Hypothalamus (tissue), 51 donors: ENCODE data around the gene MSH5.
A peak's percentile ranks its signal among the peaks of the same experiment; 100 is the strongest.
"Not testable (repeated sequence)": the region's sequence is repeated elsewhere in the genome, so short reads cannot be mapped to it uniquely, and the experiment has no call there.

Source experiments
- DNase-seq, 51 donors: peaks; one replicate each; lab custom pipeline; 2025; lab: John Stamatoyannopoulos, UW

MSH5 gene

DNA sequence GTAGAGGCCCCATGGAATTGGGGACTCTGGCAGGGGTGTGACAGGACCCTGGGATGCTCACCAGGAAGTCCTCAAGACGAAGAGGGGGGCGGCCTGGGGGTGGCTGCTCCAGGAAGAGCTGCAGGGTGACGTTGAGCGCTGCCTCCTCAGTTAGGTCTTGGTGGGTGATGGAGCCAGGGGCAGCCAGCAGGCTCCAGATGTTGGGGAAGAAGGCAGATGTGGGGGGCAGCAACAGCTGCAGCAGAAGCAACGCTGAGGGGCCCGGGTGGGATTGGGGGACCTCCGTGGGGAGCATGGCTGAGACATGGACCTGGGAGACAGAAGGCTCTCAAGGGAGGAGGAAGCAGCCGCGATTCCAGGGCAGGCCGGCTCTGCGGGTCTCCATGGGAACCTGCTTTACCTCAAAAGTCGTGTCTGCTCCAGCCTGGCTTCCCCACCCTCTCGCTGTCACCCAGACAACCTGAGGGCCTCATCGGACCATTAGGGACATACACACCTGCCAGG, 36.7 kb downstream of the MSH5 start:
- peak in 9 of 51 donors; percentile 4 to 56 (median 29) for DNase-seq

DNA sequence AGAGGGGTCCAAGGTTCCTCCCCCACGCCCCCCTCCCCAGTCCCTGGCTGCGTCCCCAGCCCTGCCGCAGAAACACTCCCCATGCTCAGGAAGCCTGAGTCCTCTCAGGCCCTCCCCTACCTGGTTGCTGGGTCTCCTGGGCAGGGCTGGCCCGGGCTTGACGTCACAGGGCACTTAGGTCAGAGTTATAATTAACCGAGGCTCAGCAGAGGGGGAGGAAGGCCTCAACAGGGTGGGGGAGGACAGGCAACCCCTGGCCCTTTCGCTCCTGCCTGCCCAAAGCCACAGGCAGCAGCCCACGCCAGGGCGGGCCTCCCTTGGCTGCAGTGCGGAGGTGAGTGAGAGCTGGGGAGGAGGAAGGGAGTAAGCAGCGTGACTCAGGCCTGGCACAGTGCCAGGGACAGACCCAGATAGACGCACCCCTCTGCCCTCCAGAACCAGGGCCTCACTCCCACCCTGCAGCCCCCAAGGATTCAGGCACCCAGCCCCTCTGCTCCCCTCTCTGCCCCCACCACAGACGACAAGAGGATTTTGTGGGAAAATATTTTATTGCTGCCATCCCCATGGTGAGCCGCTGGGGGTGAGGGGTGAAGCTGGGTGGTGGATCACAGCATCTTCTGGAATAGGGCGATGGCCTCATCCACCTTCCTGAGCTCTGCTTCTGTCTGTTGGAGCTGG, 37.3 kb downstream of the MSH5 start, which contains the start of gene VWA7:
Gene VWA7 (minus strand): TSS at position 340 of the 678 bp plus-strand sequence. CDS start 549 bp downstream, outside the sequence.
- peak in 19 of 51 donors; percentile 3 to 61 (median 32) for DNase-seq

GRCh38 chr6:31777667-31778050, 37.9 kb downstream of the MSH5 start:
- DNase-seq = no peak

DNA sequence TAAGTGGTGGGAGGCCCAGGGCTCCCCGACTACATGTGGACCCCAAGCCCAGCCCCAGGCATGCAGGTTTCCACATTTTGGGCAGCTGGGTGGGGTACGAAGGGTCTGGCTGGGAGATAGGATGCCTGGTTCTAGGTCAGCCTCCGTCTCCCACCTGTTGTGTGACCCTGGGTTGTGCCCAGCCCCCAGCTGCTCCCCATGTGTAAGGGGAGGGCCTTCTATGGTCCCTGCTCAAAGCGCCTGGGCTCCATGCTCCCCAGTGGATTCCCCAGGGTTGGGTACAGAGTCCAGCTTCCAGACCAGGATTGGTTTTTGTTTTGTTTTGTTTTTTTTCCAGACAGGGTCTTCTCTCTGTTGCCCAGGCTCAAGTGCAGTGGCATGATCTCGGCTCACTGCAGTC, 38.4 kb downstream of the MSH5 start:
- no peak for DNase-seq

- DNase-seq = no peak
Observed at GRCh38 chr6:31778999-31779885, 39.4 kb downstream of the MSH5 start.

DNA sequence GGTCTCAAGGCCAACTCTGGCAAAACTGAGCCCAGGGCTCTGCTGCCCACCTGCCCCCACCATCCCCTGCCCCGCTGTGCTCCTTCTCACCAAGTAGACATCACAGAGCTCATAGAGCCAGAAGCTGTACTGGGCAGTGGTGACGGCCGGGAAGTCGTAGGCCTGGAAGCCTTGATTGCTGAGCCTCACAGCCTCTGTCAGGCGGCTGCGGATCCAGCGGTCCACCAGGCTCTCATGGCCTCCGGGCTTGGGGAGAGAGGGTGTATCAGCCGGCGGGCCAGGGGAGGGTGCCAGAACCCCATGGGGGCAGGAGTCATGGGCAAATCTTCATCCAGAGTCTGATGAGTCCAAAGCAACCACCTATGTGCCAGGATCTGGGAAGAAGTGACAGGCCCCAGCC, 40.1 kb downstream of the MSH5 start:
- DNase-seq = no peak

DNA sequence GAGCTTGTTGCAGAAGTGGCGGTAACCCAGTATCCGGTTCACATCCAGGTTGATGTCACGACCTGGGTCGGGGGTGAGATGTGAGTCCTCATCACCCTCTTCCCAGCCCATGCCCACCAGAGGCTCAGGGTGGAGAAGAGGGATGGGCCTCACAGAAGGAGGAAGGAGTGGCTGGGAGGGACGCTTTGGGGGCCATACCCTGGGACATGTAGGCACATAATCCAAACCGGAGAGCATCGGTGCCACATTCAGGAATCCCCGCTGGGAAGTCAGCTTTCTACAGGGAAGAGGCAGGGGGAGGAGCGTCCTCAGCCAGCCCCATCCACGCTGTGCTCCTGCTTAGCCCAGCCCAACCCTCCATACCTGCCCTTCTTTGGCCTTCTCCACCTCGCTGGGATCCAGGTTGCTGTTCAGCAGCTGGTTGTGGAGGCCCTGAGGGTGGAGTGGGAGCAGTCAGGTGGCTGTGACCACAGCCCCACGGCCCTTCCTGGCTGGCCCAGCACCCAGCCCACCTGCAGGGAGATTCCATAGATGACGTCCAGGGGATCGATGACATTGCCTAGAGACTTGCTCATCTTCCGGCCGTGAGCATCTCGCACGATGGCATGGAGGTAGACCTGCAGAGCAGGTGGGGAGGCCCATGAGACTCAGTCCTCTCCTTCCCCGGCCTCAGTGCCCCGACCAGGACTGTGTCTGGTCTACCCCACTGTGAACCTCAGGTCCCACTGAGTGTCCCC, 40.9 kb downstream of the MSH5 start:
- DNase-seq = no peak

DNA sequence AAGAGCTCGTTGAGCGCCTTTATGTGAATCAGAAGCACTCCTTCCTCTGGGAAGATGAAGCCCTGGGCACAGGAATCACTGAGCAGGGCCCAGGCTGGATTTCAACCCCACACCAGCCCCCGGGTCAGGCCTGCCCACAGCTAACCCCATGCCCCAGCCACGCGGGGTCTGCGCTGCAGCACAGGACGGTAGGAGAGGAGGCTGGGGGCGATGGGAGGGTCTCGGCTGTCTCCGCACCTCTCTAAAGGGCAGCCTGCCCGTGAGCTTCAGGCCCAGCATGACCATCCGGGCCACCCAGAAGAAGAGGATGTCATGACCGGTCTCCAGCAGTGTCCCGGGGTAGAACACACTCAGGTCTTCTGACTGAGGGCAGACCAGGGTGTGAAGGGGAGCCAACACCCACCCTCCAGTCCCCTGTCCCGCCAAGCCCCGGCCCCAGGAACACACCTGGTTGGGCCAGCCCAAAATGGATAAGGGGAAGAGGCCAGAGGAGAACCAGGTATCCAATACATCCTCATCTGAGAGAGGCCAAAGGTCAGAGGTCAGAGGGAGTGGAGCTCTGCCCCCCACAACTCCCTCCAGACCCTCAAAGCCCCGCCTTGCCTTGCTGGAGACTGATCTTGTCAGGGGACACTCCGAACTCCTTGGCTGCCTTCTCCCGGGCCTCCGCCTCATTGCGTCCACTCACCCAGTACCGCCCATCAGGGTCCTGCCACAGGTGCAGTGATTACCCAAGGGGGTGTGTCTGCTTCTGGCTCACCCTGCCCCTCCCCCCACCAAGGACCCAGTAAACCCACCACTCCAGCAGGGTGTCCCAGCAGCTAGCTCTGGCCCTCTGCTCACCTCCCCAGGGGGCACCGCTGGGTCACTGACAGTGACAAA, 41.7 kb downstream of the MSH5 start:
- no peak for DNase-seq

- DNase-seq = no peak
Observed at GRCh38 chr6:31782126-31782855, 42.5 kb downstream of the MSH5 start.

GRCh38 chr6:31784098-31784925, 44.5 kb downstream of the MSH5 start:
- DNase-seq = peak in 1 of 51 donors; percentile 14

DNA sequence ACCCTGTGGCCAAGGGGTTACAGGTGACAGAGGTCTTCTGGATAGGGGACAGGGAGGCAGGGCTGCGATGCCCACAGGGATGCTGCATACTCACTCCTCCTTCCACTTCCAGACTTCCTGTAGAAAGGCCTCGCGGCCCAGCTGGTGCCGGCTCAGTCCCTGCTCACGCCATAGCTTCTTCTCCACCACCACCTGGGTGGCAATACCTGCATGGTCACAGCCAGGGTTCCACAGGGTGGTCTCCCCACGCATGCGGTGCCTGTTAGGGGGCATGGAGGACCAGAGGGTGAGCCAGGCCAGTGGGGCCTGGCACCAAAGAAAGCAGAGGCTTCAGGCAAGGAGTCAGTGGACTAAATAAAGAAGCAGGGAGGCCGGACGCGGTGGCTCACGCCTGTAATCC, 45.7 kb downstream of the MSH5 start:
- DNase-seq = no peak

DNA sequence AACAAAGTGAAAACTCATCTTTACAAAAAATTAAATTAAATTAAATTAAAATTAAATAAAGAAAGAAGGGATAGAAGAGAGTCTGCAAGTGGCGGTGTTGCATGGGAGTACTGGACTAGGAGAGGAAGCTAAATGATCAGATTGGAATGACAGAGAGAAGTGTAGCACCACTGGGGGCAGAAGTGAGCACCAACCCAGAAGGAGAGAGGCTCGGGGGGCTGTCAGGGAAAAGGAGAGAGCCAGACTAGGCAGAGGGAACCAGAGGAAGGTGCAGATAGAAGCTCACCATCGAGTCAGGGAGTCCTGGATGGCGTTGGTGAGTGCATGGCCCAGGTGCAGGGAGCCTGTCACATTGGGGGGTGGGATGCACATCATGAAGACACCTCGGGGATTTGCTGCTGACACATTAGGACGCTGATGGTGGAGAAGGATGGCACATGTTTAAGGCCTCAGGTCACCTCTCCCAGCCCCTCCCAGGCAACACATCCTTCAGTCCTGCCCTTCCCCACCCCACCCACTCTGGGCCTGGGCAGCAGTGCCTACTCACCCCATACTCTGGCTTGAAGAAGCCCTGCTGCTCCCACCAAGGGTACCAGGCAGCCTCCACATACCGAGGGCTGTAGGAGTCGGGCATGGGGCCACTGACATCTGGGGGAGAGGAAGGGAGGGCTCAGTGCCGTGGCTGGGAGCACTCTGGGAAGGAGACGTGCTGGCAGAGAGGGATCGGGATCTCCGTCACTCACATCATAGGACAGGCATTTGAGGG, 51.7 kb downstream of the MSH5 start:
- DNase-seq = peak in 17 of 51 donors; percentile 5 to 42 (median 19)

- no peak for DNase-seq
Observed at GRCh38 chr6:31792090-31792374, 52.2 kb downstream of the MSH5 start.

- DNase-seq = no peak
Observed at GRCh38 chr6:31792761-31793171, 53.0 kb downstream of the MSH5 start.

DNA sequence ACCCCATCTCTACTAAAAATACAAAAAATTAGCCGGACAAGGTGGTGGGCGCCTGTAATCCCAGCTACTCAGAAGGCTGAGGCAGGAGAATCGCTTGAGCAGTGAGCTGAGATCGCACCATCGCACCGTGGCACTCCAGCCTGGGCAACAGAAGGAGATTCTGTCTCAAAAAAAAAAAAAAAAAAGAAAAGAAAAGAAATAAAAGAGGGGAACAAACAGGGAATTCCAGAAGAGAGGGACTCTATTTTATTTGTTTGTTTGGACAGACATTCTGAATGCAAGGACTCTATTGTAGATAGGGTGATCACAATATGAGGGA, 54.1 kb downstream of the MSH5 start:
- not testable (repeated sequence) for DNase-seq

DNA sequence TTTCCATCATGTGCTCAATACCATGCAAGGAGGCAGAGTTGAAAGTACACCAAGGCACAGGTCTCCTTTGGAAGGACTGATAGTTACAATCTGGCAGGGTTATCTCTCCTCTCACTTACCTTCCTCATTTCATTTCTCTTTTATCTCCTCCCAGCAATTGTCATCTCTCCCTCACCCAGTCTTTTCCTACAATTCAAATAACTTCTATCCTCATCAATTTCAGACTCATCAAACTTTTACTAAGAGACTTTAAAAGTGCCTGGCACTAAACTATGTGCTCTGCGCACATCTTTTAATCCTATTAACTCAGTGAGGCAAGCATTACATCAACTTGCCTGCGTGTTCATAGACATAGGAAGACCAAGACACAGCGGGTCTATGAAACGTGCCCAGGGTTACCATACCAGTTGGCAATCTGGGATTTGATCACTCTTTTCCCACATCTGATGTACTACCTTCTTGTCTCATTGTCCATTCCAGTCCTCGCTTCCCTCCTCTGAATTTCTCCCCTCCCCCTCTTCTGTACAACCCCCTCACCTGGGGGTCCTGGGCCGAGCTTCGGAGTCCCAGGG, 54.6 kb downstream of the MSH5 start:
- peak in 1 of 51 donors; percentile 18 for DNase-seq

DNA sequence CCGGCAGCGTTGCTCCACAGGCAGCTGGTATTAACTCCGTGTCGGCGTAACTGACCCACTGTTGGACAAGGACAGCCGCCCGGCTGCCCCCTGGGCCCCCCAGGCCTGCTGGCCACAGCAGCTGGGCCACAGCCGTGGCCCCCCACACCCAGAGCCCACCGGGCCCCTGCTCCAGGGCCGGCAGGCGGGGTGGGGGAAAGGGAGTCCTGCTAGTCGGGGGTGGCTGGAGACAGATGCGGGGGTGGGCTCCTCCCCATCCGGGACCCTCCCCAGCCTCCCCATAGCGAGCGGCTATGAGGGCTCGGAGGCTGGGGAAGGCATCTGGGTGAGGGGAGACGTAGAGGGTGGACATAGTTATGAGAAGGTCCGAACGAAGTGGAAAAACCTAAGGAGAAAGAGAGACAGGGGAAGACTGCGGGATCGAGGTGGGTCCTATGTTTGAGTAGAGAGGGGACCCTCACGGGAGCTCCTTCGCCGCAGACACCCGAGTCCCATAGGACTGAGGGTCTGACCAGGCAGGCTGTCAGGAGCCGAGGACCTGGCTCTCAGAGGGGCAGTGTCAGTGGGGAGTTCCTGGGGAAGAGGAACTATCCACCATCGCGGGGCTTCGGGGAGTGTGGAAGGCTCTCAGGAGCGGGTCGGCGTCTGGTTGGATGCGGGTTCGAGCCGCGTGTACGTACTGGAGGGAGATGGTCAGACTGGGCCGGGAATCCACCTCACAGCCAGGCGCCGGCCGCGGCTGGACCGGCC, 55.2 kb downstream of the MSH5 start:
- peak in 6 of 51 donors; percentile 32 to 82 (median 58) for DNase-seq
